HG03432 (cell line): ENCODE results near the gene MS4A4E.
"Not testable (repeated sequence)": the region's sequence is repeated elsewhere in the genome, so short reads cannot be mapped to it uniquely, and the experiment has no call there.

Source experiments
- ATAC-seq: cut with Tn5 transposase; IDR thresholded peaks from one replicate; pipeline ENCODE4 v1.9.1; 2021; ENCODE audit warnings: mild to moderate bottlenecking, moderate library complexity; ENCODE audit not compliant: unreplicated experiment

MS4A4E gene

GRCh38 chr11:60242740-60243239 is at the start of gene MS4A4E:
Gene MS4A4E, minus strand, starts transcription at chr11:60243137. Its CDS starts 13,082 bp downstream, at chr11:60230055.
- no peak for ATAC-seq

GRCh38 chr11:60292145-60292544 is 49.2 kb upstream of the MS4A4E start:
- no peak for ATAC-seq

DNA sequence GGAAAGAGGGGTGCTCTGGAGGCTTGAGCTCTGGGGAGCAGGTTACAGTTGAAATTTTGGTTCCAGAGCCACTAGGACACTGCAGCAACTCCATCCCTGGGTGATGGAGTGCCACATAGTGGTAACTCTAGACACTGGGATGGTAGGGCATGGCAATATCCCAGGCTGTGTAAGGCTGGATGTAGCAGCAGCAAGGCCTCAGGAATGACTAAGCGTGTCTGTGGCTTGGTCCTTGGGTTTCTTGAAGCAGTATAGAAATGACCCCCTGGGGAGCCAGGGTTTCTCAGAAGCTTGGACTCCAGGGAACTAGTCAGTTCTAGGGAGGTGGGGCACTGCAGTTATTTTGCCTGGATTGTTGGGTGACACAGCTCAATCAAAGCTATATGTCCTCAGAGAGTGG is 45.6 kb upstream of the MS4A4E start:
- no peak for ATAC-seq

GRCh38 chr11:60285411-60286126 is 42.6 kb upstream of the MS4A4E start:
- not testable (repeated sequence) for ATAC-seq

DNA sequence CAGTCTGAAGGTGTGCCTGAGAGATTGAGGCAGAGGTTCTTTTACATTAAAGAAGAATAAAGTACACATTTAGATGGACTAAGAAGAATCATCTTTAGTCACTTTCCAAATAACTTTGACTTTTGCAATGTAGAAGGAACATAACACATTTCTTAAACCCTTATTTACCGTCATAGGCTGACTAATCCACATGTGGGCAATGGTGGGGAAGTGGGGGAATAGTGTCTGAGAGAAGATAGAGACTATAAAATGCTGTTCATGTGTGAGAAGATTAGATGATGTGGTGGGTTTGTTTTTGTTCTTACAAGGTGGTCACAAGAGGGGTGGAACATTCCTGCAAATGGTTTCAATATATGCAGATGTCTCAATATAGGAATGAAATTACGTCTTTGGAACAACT is 39.3 kb upstream of the MS4A4E start:
- no peak for ATAC-seq

GRCh38 chr11:60281485-60281884 is 38.5 kb upstream of the MS4A4E start:
- no peak for ATAC-seq

DNA sequence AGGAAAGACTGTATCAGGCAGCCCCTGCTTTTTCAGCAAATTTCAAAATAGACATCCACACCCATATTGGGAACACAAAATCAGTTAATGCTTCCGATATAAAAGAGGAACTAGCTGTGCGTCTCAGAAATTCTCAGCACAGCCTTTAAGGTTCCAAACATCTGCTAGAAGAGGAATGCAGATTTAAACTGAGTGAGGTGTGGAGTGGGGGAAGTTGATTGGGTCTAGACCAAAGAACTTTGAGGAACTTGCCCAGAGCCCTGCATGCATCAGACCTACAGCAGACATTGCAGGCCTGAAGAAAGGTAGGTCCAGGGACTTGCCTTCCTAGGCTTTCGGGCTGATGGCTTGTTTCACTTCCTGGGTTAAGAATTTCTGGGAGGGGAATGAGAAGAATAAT is 37.5 kb upstream of the MS4A4E start, which contains the start of gene MS4A4A:
TSS of gene MS4A4A (plus strand) at position 255 of the 400 bp plus-strand sequence. CDS start at position 265, 10 bp downstream.
- no peak for ATAC-seq

GRCh38 chr11:60274416-60274815 is 31.5 kb upstream of the MS4A4E start:
- ATAC-seq: no peak

DNA sequence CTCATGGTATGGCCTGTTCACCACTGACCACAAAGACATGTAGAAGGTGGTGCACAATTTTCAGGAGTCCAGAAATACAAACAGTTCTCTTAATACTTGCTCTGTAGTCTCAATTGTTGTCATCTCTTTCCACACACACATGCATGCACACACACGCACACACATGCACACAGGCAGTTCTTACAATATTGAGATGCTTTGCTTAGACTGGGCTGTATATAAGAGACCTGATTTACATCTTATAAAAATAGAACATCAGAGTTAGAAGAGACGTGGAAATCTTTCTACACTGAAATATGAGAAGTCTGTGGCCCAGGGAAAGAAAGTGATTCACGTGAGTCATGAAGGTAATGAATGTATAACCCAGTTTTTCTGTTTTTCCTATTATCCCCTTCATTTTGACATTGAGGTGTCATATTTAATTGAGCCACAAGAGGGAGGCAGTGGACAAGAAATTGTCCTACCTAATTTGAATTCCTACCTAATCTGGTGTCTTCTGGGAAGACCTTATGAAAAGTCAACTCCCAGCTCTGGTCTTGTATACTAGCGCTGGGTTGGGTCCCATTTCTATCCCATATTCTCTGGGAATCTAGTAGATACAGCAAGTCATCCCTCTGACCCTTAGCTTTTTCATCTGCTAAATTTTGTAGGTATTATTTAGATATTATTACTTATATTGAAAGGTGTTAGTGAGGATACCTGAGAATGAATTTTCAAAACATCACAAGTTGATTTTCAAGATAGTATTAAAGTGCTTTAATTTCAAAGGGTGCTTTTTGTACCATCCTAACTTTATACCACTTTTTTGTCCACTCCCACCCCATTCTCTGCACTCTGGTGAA is 22.7 kb upstream of the MS4A4E start:
- peak; percentile 51 for ATAC-seq

DNA sequence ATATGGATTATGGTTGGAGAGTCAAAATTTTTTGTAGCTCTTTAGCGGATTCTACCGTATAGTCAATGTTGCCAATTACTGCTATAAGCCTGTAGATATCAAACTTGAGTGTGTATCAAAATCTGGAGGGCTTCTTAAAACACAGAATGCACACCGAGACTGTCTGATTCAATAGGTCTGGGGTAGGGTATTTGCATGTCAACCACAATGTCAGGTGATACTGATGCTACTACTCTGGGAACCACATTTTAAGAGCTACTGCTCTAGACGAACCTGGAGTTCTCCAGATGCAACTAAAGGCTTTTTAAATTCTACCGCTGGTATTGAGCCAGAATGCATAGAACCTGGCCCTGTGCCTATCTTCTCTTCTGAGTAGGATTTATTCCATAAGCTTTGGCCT is 21.7 kb upstream of the MS4A4E start:
- no peak for ATAC-seq

GRCh38 chr11:60263402-60263801 is 20.5 kb upstream of the MS4A4E start:
- ATAC-seq: no peak

- no peak for ATAC-seq
Measured at GRCh38 chr11:60261014-60261413, 18.1 kb upstream of the MS4A4E start.

GRCh38 chr11:60257956-60258722 is 15.2 kb upstream of the MS4A4E start:
- no peak for ATAC-seq

DNA sequence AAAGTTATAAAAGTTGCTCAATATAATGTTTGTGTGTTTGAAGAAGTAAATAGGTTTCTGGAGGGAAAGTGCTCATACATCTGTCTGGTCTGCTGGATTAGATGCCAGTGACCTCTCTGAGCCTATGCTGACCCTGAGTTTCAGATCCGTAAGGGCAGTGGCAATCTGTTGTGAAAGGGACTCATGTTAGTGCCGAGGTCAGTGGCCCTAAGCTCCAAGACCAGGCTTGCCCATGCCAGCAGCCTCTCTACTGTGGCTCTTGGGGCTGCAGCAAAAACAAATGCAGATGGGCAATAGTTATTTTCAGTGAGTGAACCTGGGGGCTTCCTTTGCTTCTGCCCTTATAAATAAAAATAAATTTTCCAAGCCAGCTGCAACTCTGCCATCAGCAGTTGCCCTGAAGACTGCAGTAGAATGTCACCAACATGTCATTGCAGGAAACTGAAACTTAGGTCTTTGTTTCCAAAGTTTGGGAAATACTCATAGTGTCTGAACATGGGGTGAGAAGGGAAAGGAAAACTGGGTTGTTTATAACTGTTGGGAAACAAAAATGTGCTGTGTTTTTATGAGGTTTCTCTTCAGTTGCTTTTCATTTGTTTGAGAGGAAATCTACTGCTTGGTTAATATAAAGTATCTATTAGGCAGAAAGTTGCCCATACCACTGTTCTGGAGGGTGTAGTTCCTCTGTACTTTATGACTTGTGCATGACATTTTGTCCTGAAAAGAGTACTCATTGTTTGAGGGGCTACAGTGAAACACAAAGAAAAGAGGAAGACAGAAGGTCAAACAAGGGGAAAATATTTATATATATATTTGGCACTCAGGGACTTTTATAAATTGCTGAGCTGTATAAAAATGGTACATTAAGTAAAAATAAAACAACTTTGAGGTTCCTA is 9.5 kb upstream of the MS4A4E start:
- no peak for ATAC-seq

DNA sequence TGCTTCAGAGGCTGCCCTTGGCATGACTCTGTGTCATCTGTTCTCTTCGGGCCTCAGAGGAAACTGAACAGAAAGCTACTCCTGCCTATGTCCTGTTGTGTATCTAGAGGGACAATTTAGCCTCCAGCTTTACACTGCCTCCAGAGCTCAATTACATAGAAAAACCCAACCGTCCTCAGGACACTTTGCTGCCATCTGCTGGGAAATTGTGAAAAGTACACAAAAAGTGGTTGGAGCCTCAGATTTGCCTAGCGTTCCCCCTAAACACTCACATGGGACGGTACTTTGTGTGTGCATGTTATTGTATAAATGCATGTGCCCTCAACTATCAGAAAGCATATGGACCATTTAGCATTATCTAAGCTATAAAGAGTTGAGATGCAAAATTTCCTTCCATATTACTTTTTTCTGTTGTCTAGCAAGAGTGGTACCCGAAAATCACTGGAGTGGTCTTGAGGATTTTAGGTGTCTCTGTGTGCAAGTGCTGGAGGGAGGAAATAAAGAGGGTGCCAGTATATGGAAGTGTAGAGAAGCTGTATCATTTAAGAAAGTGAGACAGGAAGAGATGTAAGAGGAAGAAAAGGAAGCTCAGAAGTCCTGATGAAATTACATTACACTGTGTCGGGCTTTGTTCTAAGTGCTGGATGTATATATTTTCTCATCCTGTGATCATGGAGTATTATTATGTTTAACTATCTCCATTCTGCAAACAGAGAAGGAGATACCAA is 8.7 kb upstream of the MS4A4E start:
- ATAC-seq: no peak

DNA sequence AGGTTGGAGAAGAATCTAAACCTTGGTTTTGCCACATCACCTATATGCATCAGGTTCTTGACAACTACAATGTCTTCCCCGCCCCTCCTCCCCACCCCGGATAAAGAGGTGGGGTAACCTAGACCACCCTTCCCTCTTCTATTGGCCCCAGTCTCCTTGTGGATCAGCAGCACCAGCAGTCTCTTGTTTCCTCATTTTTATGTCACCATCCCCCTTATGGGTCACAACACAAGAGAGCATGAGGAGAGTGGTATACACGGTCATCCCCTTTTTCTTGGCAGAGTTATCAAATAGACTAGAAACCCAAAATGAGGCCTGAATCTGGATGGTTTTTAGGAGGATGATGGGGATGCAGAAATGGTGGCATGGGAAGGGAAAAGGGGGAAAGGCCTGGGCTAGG is 1.2 kb downstream of the MS4A4E start:
- ATAC-seq: no peak

DNA sequence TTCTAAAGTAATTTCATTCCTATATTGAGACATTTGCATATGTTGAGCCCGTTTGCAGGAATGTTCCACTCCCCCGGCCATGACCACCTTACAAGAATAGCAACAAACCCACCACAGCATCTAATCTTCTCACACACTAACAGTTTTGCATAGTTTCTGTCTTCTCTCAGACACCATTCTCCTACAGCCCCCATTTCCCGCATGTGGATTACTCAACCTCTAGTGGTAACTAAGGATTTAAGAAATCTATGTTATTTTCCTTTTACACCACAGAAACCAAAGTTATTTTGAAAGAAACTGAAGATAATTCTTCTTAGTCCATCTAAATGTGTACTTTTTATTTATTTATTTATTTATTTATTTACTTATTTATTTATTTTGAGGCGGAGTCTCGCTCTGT is 2.3 kb downstream of the MS4A4E start:
- no peak for ATAC-seq

GRCh38 chr11:60235321-60235720 is 7.6 kb downstream of the MS4A4E start:
- ATAC-seq: no peak

DNA sequence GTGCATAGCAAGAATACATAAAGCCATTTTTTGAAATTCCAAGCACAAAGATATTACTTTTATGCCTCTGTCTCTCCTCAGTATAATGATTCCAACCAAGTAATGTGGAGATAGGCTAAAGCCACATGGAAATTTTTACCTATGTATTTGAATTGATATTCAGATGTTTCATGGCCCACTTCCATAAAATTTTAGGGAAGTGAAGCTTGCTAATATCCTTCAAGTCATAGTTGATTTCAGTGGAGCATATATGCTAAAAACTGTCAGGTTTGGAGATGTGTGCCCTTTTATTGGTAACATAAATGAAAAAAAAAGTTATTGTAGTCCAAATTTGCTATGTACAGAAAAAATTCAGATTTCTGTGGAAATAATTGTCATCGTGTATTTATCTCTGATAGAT is 12.3 kb downstream of the MS4A4E start:
- no peak for ATAC-seq
